Measurements from ENCODE around the gene FGGY.
"Not testable (repeated sequence)": the region's sequence is repeated elsewhere in the genome, so short reads cannot be mapped to it uniquely, and the experiment has no call there.

FGGY gene

GRCh38 chr1:59494145-59494833, 197.4 kb downstream of the FGGY start:
- no peak for DNase-seq

- DNase-seq, result not testable (repeated sequence)
These were observed 199.3 kb downstream of the FGGY start for GRCh38 chr1:59496156-59496555.

GRCh38 chr1:59497616-59498015, 200.7 kb downstream of the FGGY start:
- DNase-seq, result no peak

DNA sequence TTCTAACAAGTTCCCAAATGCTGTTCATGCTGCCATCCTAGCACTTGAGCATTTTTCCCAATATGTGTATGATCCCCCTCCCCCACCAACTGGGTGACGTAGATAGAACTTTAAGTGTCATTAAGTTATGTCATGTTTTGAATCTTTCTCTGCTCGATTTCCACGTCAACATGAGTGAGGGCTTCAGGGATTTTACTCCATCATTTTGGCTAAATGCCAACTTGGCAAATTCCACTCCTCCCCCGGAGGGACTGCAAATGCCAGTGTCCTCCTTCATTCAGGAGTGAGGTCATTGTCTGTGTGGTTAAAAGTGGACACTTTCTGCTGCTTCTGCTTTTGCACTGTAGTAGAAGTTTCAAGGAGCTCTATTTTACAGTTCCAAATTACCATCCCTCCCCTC, 201.7 kb downstream of the FGGY start:
- DNase-seq, result no peak

DNA sequence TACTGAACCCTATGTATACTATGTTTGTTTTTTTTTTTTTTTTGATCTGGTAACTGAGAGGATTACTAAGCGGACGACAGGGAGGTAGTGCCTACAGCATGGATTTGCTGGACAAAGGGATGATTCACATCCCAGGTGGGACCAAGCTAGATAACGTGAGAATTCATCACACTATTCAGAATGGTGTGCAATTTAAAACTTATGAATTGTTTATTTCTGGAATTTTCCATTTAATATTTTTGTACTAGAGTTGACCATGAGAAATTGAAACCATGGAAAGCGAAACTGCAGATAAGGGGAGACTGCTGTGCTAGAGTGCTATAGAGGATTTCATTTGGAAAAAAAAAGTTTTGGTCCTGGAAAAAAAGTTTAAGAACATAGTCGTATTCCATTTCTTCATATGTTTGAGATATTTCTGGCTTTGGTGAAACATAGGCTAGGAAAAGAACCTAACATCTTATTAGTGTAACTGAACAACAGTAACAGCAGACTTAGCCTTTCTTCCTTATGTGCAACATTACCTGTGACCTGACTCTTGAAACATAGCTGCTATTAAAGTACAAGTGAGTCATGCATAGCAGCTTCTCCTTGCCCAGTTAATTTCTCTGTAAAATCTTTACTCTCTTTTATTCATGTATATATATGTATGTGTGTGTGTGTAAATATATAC, 202.5 kb downstream of the FGGY start:
- DNase-seq, result no peak

DNA sequence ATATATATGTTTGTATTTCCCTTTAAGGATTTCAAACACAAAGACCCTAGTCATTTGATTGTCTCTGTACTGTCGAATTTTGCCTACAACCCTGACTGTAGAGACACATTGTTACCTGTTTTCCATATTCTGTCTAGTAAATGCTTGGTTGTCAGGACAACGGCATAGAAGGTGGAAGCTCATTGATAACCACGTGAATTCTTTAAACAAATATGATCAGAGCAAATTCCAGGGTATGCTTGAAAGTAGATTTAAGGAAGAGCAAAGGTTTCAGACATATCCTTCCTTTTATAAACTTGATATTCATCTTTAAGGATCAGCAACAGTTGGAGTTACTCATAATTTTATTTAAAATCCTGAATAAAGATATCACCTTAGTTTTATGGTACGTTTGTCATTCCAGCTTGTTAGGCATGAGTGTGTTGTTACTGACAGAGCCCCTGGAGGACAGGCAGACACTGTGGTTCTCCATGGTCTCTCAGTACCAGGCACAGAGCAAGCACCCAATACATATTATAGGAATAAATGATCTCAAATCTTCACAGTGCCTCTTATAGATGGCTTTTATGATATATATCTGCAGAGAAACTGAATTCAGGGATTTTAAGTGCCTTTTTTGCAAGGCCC, 203.2 kb downstream of the FGGY start:
- no peak for DNase-seq

DNA sequence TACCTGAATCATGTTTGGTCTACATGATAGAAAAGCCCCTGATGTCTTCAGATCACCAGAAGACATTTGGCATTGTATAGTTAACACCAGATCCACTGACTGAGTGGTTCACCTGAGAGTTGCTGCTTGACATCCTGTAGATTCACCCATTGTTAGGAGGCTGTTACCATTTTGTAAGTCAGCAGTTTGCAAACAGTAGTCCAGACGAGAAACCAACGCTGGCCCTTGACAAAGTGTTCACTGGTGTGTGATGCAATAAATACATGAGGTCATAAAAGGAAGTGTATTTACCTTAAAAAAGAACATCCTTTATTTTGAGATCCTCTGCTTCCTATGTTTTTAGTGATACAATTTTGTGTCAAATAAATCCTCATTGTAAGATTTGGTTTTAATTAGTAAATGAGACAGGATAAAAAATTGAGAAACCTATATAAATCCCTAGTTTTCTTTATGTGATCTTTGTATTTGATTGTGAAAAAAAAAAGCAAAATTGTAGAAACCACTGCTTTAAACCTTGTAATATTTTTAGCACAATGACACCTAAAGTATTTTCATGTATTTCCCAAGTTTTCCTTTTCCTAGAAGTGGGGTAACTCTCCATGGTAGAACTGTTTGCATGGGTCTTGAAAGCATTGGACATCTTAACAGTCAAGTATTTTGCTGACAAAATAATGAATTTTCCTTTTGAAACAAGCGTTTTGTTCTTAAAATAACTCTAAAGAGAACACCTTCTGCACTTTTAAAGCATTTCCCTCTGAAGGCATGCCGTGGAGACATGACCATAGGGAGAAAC, 204.3 kb downstream of the FGGY start:
- DNase-seq, result no peak

DNA sequence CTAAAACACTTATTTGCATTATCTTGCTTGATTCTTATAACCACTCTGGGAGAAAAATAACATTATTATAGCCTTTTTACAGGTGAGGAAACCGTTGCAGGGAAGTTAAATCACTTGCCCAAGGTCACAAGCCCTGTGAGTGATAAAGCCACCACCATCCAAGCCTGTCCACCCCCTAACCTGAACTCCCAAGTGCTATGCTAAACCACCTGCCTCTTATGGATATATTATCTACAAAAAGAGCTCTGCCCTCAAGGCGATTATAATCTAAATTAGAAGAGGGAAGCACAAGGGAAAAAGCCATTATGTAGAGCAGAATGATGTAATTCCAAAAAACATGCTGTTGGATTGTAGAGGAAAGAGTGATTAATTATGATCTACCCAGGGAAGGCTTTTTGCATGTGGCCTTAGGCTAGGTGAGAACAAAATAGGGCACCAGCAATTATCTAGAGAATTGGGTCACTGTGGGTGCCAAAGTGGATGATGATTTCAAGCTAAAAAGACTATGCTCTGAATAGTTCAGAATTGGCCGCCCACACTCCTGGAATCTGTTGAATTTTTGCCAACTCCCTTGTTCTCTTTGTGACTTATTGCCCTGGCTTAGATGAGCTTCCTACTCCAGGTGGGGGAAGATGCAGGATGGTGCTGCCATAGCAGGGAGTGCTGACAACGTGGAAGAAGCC, 205.3 kb downstream of the FGGY start:
- no peak for DNase-seq

DNA sequence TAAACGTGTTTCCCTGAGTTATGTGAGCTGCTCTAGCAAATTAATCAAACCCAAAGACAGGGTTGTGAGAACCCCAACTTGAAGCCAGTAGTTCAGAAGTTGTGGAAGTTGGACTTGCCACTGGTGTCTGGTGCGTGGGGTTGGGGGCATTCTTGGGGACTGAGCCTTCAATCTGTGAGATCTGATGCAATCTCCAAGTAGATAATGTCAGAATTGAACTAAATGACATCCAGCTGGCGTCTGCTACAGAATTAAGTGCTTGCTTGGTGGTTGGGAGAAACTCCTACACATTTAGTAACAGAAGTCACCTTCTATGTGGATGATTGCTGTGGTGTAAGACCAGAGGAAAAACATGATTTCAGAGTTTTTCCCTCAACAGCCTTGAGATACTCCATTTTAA, 207.4 kb downstream of the FGGY start:
- DNase-seq, result no peak

DNA sequence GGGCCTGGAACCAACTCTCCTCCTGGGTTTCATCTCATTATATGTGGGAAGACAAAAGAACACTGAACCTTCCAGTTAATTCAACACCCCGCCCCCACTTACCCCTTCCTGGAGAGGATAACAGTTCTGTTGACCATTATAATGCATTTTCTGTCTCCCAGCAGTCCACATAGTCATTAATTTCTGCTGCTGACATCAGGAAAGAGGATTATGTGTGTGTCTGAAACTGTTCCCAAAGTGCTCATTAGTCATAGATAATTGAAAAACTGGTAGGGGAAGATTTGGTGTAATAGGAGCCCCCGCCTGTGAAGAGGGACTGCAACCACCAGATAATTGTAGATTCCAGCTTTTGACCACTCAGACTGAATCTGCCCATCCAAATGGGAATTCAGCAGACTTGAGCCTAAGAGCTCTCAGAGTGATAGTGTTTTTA, 208.7 kb downstream of the FGGY start:
- no peak for DNase-seq

DNA sequence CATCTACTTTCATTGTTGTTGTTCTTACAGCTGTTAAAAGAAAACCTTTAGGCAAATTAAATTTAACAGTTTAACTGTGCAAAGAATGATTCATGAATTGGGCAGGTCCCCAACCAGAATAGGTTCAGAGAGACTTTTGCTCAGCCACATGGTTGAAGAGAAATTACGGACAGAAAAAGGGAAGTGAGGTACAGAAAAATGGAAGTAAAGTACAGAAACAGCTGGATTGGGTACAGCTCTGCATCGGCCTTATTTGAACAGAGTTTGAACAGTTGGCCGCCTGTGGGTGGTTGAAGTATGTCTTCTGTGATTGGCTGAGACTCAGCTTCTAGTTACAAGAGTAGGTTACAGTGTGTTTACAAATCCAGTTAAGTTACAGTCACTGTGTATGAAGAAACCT, 210.1 kb downstream of the FGGY start:
- DNase-seq, result no peak

GRCh38 chr1:59509341-59509875, 212.5 kb downstream of the FGGY start:
- DNase-seq, result no peak

- no peak for DNase-seq
These were observed 213.4 kb downstream of the FGGY start for GRCh38 chr1:59510249-59510648.

DNA sequence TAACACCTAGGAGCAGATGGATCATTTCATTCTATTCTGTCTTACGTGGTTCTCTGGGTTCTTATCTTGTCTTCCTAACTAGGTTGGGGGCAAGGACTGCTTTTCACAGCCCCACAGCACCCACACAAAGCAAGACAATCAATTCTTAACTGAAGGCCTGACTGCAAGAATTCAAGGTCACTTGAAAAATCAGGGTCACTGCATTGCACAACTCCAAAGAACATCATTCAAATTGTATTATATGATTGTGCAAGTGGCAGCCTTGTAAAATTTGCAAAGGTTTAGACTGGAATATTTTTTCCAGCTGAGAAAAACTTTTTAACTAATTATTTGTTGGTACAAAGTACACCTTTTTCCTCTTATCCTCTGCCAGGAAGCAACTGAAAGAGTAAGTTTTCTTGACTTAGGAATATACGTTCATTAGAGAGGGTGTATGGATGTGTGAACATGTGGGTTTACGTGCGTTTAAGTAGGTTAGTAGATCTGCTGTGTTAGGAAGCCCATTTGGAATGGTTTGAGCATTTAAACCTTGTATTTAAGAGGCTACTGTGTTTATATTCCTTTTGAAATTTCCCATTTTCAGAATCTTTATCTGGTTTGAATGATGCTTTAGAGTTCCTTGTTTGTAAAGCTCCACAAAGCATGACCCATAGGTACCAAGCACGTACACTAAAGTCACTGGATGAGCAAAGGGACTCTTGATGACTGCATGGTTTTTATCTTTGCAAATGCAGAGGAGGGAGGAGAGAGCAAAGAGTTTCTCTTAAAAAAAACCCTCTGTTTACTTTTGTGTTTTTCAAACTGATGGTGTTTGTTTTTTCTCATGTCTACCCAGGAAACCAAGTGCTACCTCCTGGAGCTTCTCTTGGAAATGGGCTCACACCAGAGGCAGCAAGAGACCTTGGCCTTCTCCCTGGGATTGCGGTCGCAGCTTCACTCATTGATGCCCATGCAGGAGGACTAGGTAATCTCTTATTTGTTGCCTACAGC, 214.9 kb downstream of the FGGY start:
- DNase-seq, result no peak

DNA sequence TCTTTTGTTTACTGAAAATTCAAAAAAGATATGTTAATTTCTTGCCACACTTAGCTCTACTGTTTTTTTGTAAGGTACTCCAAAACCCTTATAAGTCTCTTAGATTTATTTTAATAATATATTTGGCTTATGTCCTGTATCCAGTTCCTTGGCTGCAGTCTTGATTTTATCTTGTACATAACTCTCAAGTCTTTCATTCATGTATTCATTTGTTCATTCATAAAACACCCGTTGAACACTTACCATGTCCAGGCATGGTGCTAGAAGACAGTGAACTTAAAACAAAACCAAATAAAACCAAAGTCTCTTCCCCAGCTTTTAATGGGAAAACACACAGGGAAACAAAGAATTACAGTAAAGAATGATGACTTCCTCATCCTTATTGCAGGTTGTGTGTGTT, 215.8 kb downstream of the FGGY start:
- DNase-seq, result no peak

DNA sequence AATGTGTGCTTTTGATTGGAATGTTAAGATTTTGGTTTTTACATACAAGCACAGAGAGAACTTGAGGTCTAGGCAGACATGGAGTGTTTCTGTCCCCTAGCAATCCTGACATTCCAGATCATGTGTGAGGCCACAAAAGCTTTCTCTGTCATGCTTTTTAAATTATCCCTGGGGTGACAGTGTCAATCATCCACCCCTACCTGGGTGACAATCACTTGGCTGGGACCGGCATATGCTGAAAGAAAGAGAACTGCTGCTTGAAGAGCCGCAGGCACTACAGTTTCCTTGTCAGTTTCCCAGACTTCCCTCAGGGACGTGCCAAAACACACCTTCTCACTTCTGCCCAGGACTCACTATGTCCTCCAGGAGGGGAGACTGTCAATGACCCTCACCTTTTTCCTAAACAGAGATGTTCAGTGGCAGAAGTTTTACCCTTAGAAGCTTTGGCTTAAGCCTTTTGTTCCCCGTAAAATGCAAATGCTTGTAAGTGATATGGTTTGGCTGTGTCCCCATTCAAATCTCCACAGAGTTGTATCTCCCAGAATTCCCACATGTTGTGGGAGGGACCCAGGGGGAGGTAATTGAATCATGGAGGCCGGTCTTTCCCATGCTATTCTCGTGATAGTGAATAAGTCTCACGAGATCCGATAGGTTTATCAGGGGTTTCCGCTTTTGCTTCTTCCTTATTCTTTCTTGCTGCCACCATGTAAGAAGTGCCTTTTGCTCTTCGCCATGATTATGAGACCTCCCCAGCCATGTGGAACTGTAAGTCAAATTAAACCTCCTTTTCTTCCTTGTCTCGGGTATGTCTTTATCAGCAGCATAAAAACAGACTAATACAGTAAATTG, 217.4 kb downstream of the FGGY start:
- no peak for DNase-seq

DNA sequence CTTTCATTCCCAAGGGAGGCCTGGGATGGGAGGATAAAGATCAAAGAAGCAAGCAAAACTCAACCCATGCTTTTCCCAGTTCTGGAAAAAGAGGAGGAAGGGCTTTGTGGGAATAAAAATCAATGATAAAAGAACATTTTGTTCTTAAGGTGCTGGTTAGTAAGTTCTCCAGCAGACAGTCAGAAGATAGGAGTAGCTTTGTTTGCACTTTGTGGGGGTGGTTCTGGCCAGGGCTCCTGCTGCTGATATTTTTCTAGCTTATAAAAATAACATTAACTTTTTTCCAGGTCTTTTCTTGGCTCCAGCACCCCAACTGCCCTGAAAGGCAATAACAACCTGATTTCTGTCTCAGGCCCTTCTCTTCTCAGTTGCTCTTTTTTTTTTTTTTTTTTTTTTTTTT, 220.0 kb downstream of the FGGY start:
- no peak for DNase-seq

- DNase-seq, result no peak
These were observed 223.3 kb downstream of the FGGY start for GRCh38 chr1:59520194-59520593.

DNA sequence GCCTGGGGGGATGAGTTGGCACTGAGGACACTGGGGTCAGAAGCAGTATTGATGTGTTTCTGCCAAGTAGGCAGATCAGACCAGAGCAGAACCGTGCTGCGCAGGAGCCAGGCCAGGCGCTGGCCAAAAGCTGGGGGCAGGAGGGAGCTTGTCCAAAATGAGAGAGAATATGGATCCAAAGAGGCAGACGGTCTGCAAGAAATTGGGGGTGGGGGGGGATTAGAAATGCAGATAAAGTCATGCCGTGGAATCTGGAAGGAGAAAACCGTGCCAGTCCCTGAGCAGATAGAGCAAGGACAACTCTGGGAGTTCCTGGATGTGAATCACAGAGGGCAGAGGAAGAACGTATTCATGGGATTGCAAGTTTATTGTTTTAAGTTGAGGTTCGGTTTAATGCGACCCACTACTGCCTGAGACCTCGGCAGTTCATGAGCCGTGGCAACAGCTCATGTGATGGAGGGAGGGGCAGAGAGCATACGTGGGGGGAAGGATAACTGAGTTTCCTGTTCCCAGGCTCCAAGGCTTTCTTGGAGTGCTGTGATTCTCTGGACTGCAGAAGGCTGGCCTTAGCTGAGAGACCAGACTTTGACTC, 224.0 kb downstream of the FGGY start:
- no peak for DNase-seq

DNA sequence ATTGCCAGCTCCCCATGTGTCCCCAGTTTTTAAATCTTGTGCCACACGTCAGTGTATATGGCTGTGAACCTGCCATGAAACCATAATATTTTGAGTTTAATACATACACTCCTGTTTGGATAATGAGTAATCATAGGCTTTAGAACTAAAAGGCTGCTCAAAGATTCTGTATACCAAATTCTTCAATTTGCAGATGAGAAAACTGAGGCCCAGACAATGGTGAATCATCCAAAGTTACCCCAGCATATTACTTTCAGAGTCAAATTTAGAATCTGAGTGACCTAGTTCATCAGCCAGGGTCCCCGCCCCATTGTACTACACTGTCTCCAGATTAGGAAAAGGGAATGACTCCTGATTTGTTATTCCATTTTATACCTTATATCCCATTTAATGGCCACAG, 224.6 kb downstream of the FGGY start:
- no peak for DNase-seq
